ENCODE measurements around the gene PRKCE.

DNA sequence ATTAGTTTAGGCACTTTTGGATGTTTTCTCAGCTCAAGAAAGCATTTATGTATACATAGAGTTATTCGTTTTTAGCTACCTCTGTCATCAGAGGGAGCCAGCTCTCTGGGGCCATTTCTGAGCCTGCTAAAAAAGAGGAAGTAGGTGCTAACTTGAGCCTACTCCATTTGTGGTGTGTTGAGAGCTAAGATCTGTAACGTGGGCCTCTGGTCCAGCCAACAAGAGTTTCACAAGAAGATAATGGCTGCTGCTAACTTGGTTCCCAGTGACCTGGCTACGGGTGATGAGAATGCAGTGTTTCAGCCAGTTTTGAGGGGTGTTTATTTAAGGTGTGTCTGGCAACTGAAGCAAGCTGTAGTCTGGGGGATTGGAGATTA, 182.5 kb downstream of the PRKCE start:
- TF ChIP-seq, protein P1, sequence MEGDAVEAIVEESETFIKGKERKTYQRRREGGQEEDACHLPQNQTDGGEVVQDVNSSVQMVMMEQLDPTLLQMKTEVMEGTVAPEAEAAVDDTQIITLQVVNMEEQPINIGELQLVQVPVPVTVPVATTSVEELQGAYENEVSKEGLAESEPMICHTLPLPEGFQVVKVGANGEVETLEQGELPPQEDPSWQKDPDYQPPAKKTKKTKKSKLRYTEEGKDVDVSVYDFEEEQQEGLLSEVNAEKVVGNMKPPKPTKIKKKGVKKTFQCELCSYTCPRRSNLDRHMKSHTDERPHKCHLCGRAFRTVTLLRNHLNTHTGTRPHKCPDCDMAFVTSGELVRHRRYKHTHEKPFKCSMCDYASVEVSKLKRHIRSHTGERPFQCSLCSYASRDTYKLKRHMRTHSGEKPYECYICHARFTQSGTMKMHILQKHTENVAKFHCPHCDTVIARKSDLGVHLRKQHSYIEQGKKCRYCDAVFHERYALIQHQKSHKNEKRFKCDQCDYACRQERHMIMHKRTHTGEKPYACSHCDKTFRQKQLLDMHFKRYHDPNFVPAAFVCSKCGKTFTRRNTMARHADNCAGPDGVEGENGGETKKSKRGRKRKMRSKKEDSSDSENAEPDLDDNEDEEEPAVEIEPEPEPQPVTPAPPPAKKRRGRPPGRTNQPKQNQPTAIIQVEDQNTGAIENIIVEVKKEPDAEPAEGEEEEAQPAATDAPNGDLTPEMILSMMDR (IDR thresholded peaks at IDR 0.05) = no peak
- TF ChIP-seq POLR2A (IDR thresholded peaks at IDR 0.05) = no peak
